ENCODE data around the gene GPR25. TPM values are rescaled to one million over a fixed set of nuclear protein-coding genes. Genes with fewer than 3 reads are reported as not detected.

GPR25 gene
- total RNA-seq, 4 donors from 2014 or later, result not detected

GRCh38 chr1:200890027-200890426 lies 17.2 kb downstream of the GPR25 start:
- Histone ChIP-seq H3K4me3 (no peak overlapping the region), H3K36me3 (no peaks in the 10 kb centered on the region), H3K27me3 (peaks cover 4 to 69% (median 16%) of the 10 kb centered on the region in 4 donors), H3K9me3 (no peaks in the 10 kb centered on the region), H3K27ac (replicated peaks in 1 of 4) (no peak overlapping the region), H3K4me1 (peaks cover 11 to 18% (median 17%) of the 10 kb centered on the region in 4 donors)
- DNase-seq (ENCODE audit: extremely low spot score), result no peak
- TF ChIP-seq POLR2AphosphoS5 (IDR thresholded peaks at IDR 0.05) (no peak), EP300 (IDR thresholded peaks at IDR 0.05) (no peak), POLR2A (IDR thresholded peaks at IDR 0.05; ENCODE audit: low read depth) (no peak), CTCF (IDR thresholded peaks at IDR 0.05) (no peak)
- intact Hi-C loops (cut with DNase I), result no loop called here
- 96% methylated on average over 15 of the region's 15 CpGs for WGBS

- TF ChIP-seq CTCF (IDR thresholded peaks at IDR 0.05) (peak in 1 of 3 experiments; percentile 11), POLR2A (IDR thresholded peaks at IDR 0.05; ENCODE audit: low read depth) (no peak)
- intact Hi-C loops (cut with DNase I), result no loop called here
- Histone ChIP-seq H3K4me1 (peaks cover 11 to 18% (median 17%) of the 10 kb centered on the region in 4 donors), H3K36me3 (no peaks in the 10 kb centered on the region), H3K27ac (replicated peaks in 1 of 4) (no peak overlapping the region), H3K9me3 (no peaks in the 10 kb centered on the region), H3K27me3 (peaks cover 4 to 70% (median 16%) of the 10 kb centered on the region in 4 donors), H3K4me3 (peak overlapping the region; percentile 45 to 58 (median 46))
- WGBS, result 4% methylated on average over 47 of the region's 72 CpGs
- DNase-seq (ENCODE audit: extremely low spot score), result no peak
Measured at GRCh38 chr1:200890818-200891773, 18.3 kb downstream of the GPR25 start.

- intact Hi-C loops (cut with DNase I), result no loop called here
- Histone ChIP-seq H3K4me1 (peaks cover 11 to 18% (median 17%) of the 10 kb centered on the region in 4 donors), H3K27ac (replicated peaks in 1 of 4) (no peak overlapping the region), H3K27me3 (peaks cover 4 to 70% (median 16%) of the 10 kb centered on the region in 4 donors), H3K36me3 (no peaks in the 10 kb centered on the region), H3K9me3 (no peaks in the 10 kb centered on the region), H3K4me3 (peak overlapping the region; percentile 45 to 58 (median 46))
- DNase-seq (ENCODE audit: extremely low spot score), result no peak
- TF ChIP-seq POLR2A (IDR thresholded peaks at IDR 0.05; ENCODE audit: low read depth) (no peak), EP300 (IDR thresholded peaks at IDR 0.05) (no peak), POLR2AphosphoS5 (IDR thresholded peaks at IDR 0.05) (no peak), CTCF (IDR thresholded peaks at IDR 0.05) (no peak)
- 39% methylated on average over 8 of the region's 8 CpGs for WGBS
Measured at GRCh38 chr1:200891774-200892157, 19.0 kb downstream of the GPR25 start.

GRCh38 chr1:200892546-200892945 lies 19.8 kb downstream of the GPR25 start:
- Histone ChIP-seq H3K27me3 (peaks cover 4 to 67% (median 16%) of the 10 kb centered on the region in 4 donors), H3K36me3 (no peaks in the 10 kb centered on the region), H3K27ac (replicated peaks in 1 of 4) (no peak overlapping the region), H3K4me3 (no peak overlapping the region), H3K4me1 (peaks cover 11 to 18% (median 17%) of the 10 kb centered on the region in 4 donors), H3K9me3 (no peaks in the 10 kb centered on the region)
- intact Hi-C loops (cut with DNase I), result no loop called here
- WGBS, result 62% methylated on average over 4 of the region's 4 CpGs
- TF ChIP-seq EP300 (IDR thresholded peaks at IDR 0.05) (no peak), POLR2AphosphoS5 (IDR thresholded peaks at IDR 0.05) (no peak), POLR2A (IDR thresholded peaks at IDR 0.05; ENCODE audit: low read depth) (no peak), CTCF (IDR thresholded peaks at IDR 0.05) (no peak)
- DNase-seq (ENCODE audit: extremely low spot score), result no peak

Data from esophagus muscularis mucosa (tissue), 4 donors.